SK-N-SH (cell line): ENCODE measurements around the gene CAST.

Experiments used
- CTCF ChIP-seq: fragments of 200-600 bp; sonication (generic); IDR thresholded peaks from 2 replicates; pipeline ENCODE4 v1.6.1; 2017; ENCODE audit warnings: antibody characterized with exemption, mild to moderate bottlenecking, moderate library complexity
- EP300 ChIP-seq, 2 experiments: IDR thresholded peaks; 2 replicates each; pipeline versions ENCODE4 v1.4.0 to v1.6.1; 2012; ENCODE audit warnings: borderline replicate concordance in 1 of 2, low read depth in 1 of 2, low read length in 1 of 2
- EZH2phosphoT487 ChIP-seq: fragments of 200-600 bp; sonication (generic); IDR thresholded peaks from 2 replicates; pipeline ENCODE4 v1.6.1; 2017; ENCODE audit warnings: low read depth, mixed run types, mild to moderate bottlenecking, antibody characterized with exemption, moderate library complexity, borderline replicate concordance
- FOSL2 ChIP-seq: IDR thresholded peaks from 2 replicates; pipeline ENCODE4 v1.4.0; 2012; ENCODE audit warnings: low read depth, mild to moderate bottlenecking, moderate library complexity, borderline replicate concordance
- GABPA ChIP-seq: IDR thresholded peaks from 2 replicates; pipeline ENCODE4 v1.4.0; 2012; ENCODE audit warnings: low read depth, mild to moderate bottlenecking
- POLR2AphosphoS5 ChIP-seq: IDR thresholded peaks from 2 replicates; pipeline ENCODE4 v1.6.1; 2012; ENCODE audit warnings: low read depth, low read length
- TEAD4 ChIP-seq: IDR thresholded peaks from 2 replicates; pipeline ENCODE4 v1.4.0; 2012; ENCODE audit warnings: mild to moderate bottlenecking, borderline replicate concordance; ENCODE audit not compliant: insufficient read depth
- USF2 ChIP-seq: fragments of 150-350 bp; IDR thresholded peaks from 2 replicates; pipeline ENCODE4 v1.6.1; 2017; ENCODE audit warnings: antibody characterized with exemption, low read length, low read depth, borderline replicate concordance
- YY1 ChIP-seq: IDR thresholded peaks from 2 replicates; pipeline ENCODE4 v1.4.0; 2012; ENCODE audit warnings: low read depth, mild to moderate bottlenecking
- TF ChIP-seq, protein P1 (sequence below): IDR thresholded peaks from 2 replicates; pipeline ENCODE4 v1.4.0; 2012; ENCODE audit warnings: low read depth
- TF ChIP-seq, protein P2 (sequence below): IDR thresholded peaks from 2 replicates; pipeline ENCODE4 v1.4.0; 2012; ENCODE audit warnings: low read depth, borderline replicate concordance

GRCh38 chr5:96742538-96742937 lies 80.4 kb downstream of the CAST start:
- TF ChIP-seq GABPA (no peak), EP300 (IDR thresholded peaks at IDR 0.05; ENCODE audit: borderline replicate concordance in 1 of 2, low read depth in 1 of 2, low read length in 1 of 2) (no peak), YY1 (no peak), CTCF (no peak), EZH2phosphoT487 (no peak), FOSL2 (no peak), TEAD4 (no peak), USF2 (no peak), POLR2AphosphoS5 (no peak)
- TF ChIP-seq, protein P1, sequence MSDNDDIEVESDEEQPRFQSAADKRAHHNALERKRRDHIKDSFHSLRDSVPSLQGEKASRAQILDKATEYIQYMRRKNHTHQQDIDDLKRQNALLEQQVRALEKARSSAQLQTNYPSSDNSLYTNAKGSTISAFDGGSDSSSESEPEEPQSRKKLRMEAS = no peak
- TF ChIP-seq, protein P2, sequence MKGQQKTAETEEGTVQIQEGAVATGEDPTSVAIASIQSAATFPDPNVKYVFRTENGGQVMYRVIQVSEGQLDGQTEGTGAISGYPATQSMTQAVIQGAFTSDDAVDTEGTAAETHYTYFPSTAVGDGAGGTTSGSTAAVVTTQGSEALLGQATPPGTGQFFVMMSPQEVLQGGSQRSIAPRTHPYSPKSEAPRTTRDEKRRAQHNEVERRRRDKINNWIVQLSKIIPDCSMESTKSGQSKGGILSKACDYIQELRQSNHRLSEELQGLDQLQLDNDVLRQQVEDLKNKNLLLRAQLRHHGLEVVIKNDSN = no peak
